Activated CD4-positive, CD25-positive, alpha-beta regulatory T cell treated with anti-CD3 and anti-CD28 coated beads, Interleukin-2, amount 50 U/mL, for 16 hours (primary cell): Measurements from ENCODE around the gene CDC42EP2.

Source experiments
- DNase-seq: peaks from one replicate; pipeline ENCODE4 v3.0.0-alpha.2; 2020; ENCODE audit warnings: low read depth, low spot score

Gene CDC42EP2

GRCh38 chr11:65314501-65315203 is at the start of gene CDC42EP2:
CDC42EP2 (plus strand) TSS chr11:65314866; CDS start chr11:65320899, 6,033 bp downstream.
- DNase-seq: peak; percentile 53

- DNase-seq: no peak
Measured at GRCh38 chr11:65266210-65266609, 48.5 kb upstream of the CDC42EP2 start.

GRCh38 chr11:65274735-65275682 is 39.7 kb upstream of the CDC42EP2 start:
- no peak for DNase-seq

- no peak for DNase-seq
Measured at GRCh38 chr11:65275906-65276305, 38.8 kb upstream of the CDC42EP2 start.

- DNase-seq: no peak
Measured at GRCh38 chr11:65277631-65278277, 36.9 kb upstream of the CDC42EP2 start.

GRCh38 chr11:65278356-65278755 is 36.3 kb upstream of the CDC42EP2 start:
- no peak for DNase-seq

- DNase-seq: no peak
Measured at GRCh38 chr11:65279279-65279678, 35.4 kb upstream of the CDC42EP2 start.

GRCh38 chr11:65279741-65280440 is 34.8 kb upstream of the CDC42EP2 start:
- DNase-seq: peak; percentile 34

- DNase-seq: no peak
Measured at GRCh38 chr11:65280646-65281045, 34.0 kb upstream of the CDC42EP2 start.

GRCh38 chr11:65286686-65287085 is 28.0 kb upstream of the CDC42EP2 start:
- no peak for DNase-seq

GRCh38 chr11:65287601-65288000 is 27.1 kb upstream of the CDC42EP2 start:
- DNase-seq: no peak

GRCh38 chr11:65288706-65289536 is 25.7 kb upstream of the CDC42EP2 start:
- DNase-seq: no peak

- DNase-seq: no peak
Measured at GRCh38 chr11:65290448-65291165, 24.1 kb upstream of the CDC42EP2 start.

GRCh38 chr11:65291613-65292012 is 23.1 kb upstream of the CDC42EP2 start:
- no peak for DNase-seq

GRCh38 chr11:65292890-65293289 is 21.8 kb upstream of the CDC42EP2 start:
- DNase-seq: no peak

GRCh38 chr11:65293909-65294381 is 20.7 kb upstream of the CDC42EP2 start:
- DNase-seq: no peak

GRCh38 chr11:65295001-65295400 is 19.7 kb upstream of the CDC42EP2 start:
- DNase-seq: no peak

GRCh38 chr11:65295571-65296341 is 18.9 kb upstream of the CDC42EP2 start:
- no peak for DNase-seq
